ENCODE results near the gene RNASEH1. TPM values are rescaled to one million over a fixed set of nuclear protein-coding genes. Genes with fewer than 3 reads are reported as not detected.
"Not testable (repeated sequence)": the region's sequence is repeated elsewhere in the genome, so short reads cannot be mapped to it uniquely, and the experiment has no call there.

RNASEH1 gene
- total and polyA plus RNA-seq, 3 experiments from 2014 or later: 34.4 to 38.1 (median 36.5) TPM

DNA sequence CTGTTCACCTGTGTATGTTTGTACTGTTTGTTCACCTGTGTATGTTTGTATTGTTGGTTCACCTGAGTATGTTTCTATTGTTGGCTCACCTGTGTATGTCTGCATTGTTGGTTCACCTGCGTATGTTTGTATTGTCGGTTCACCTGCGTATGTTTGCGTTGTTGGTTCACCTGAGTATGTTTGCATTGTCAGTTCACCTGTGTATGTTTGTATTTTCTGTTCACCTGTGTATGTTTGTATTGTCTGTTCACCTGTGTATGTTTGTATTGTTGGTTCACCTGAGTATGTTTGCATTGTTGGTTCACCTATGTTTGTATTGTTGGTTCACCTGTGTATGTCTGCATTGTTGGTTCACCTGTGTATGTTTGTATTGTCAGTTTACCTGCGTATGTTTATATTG lies 53.4 kb downstream of the RNASEH1 start:
- H3K4me1 Mint-ChIP-seq: peaks cover 0 to 2% (median 0%) of the 10 kb centered on the region in 3 donors
- ChIA-PET CTCF (interaction anchor here (1.4 to 1.7 kb wide), 2 partner anchors 9 to 43 kb away, joined by 3 to 4 read pairs; no protein-coding TSS in a partner anchor), POLR2A (no interaction called here)
- no peaks in the 10 kb centered on the region for H3K9me3 ChIP-seq (ENCODE audit: low read length)
- H3K27ac ChIP-seq (ENCODE audit: low read depth, low read length): no peak overlapping the region
- H3K4me3 ChIP-seq (ENCODE audit: low read length): no peak overlapping the region
- no peaks in the 10 kb centered on the region for H3K27me3 ChIP-seq (ENCODE audit: insufficient read depth, low read length, poor library complexity, severe bottlenecking)
- H3K36me3 ChIP-seq (ENCODE audit: insufficient read depth, low read length): peaks cover 13% of the 10 kb centered on the region
- no peak for DNase-seq
- H3K4me1 ChIP-seq (ENCODE audit: insufficient read depth, low read length): no peaks in the 10 kb centered on the region
- no peaks in the 10 kb centered on the region for H3K27me3 Mint-ChIP-seq
- H3K36me3 Mint-ChIP-seq: peaks cover 28 to 75% (median 43%) of the 10 kb centered on the region in 3 donors
- no peak overlapping the region for H3K4me3 Mint-ChIP-seq
- peaks cover 0 to 6% (median 4%) of the 10 kb centered on the region in 5 donors for H3K9me3 Mint-ChIP-seq
- H3K27ac Mint-ChIP-seq: no peak overlapping the region

- peaks cover 0 to 2% (median 0%) of the 10 kb centered on the region in 3 donors for H3K4me1 Mint-ChIP-seq
- ChIA-PET CTCF (no interaction called here), POLR2A (no interaction called here)
- H3K36me3 Mint-ChIP-seq: peaks cover 32 to 81% (median 37%) of the 10 kb centered on the region in 3 donors
- Histone ChIP-seq H3K4me1 (ENCODE audit: insufficient read depth, low read length) (no peaks in the 10 kb centered on the region), H3K36me3 (ENCODE audit: insufficient read depth, low read length) (peaks cover 13% of the 10 kb centered on the region), H3K27ac (ENCODE audit: low read depth, low read length) (no peak overlapping the region), H3K4me3 (ENCODE audit: low read length) (no peak overlapping the region), H3K9me3 (ENCODE audit: low read length) (no peaks in the 10 kb centered on the region), H3K27me3 (ENCODE audit: insufficient read depth, low read length, poor library complexity, severe bottlenecking) (no peaks in the 10 kb centered on the region)
- H3K4me3 Mint-ChIP-seq: no peak overlapping the region
- no peak for DNase-seq
- no peak overlapping the region for H3K27ac Mint-ChIP-seq
- H3K9me3 Mint-ChIP-seq: peaks cover 0 to 5% (median 4%) of the 10 kb centered on the region in 5 donors
- no peaks in the 10 kb centered on the region for H3K27me3 Mint-ChIP-seq
Observed at GRCh38 chr2:3503483-3503882, 54.6 kb downstream of the RNASEH1 start.

DNA sequence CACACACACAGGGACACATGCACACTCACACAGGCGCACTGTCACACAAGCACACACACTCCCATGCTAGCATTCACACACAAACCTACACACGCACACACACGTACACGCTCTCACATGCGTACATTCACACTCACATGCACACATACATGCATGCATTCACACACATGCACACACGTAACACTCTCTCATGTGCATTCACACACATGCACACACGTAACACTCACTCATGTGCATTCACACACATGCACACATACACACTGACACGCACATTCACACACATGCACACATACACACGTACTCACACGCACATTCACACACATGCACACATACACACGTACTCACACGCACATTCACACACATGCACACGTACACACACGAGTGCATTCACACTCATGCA lies 55.1 kb downstream of the RNASEH1 start:
- H3K27me3 Mint-ChIP-seq: no peaks in the 10 kb centered on the region
- H3K4me1 Mint-ChIP-seq: peaks cover 0 to 2% (median 0%) of the 10 kb centered on the region in 3 donors
- peaks cover 31 to 83% (median 39%) of the 10 kb centered on the region in 3 donors for H3K36me3 Mint-ChIP-seq
- DNase-seq: no peak
- H3K9me3 ChIP-seq (ENCODE audit: low read length): no peaks in the 10 kb centered on the region
- no peak overlapping the region for H3K4me3 Mint-ChIP-seq
- peaks cover 0 to 4% (median 2%) of the 10 kb centered on the region in 5 donors for H3K9me3 Mint-ChIP-seq
- peak overlapping the region in 1 of 8 donors; percentile 70 for H3K27ac Mint-ChIP-seq
- no peak overlapping the region for H3K27ac ChIP-seq (ENCODE audit: low read depth, low read length)
- H3K36me3 ChIP-seq (ENCODE audit: insufficient read depth, low read length): peaks cover 13% of the 10 kb centered on the region
- no peaks in the 10 kb centered on the region for H3K4me1 ChIP-seq (ENCODE audit: insufficient read depth, low read length)
- no peak overlapping the region for H3K4me3 ChIP-seq (ENCODE audit: low read length)
- POLR2A ChIA-PET: no interaction called here
- CTCF ChIA-PET: no interaction called here
- H3K27me3 ChIP-seq (ENCODE audit: insufficient read depth, low read length, poor library complexity, severe bottlenecking): no peaks in the 10 kb centered on the region

DNA sequence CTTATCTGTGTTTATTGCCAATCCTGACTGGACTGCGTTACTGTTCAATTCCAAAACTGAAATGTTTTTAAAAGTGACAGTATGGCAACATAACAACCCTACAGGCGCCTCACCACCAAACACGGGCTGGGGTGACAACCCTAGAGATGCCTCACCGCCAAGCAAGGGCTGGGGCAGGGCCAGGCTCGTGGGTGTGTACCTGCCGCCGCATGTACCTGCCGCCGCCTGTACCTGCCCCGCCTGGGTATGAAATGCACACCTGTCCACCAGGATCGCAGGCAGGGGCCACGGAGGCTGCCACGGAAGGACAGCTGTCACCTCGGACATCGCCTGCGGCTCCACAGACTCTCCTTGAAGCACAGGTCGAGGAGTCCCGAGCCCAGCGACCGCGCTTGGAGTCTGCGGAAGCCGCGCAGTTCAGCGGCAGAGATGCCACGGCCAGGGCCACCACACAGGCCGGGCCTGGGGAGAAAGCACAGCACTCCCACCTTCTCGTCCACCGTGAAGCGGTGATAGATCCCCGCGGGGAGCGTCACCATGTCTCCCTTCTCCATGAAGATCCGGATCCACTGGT lies 57.7 kb downstream of the RNASEH1 start:
- H3K9me3 ChIP-seq (ENCODE audit: low read length): no peaks in the 10 kb centered on the region
- H3K27me3 Mint-ChIP-seq: no peaks in the 10 kb centered on the region
- H3K4me3 ChIP-seq (ENCODE audit: low read length): no peak overlapping the region
- H3K4me3 Mint-ChIP-seq: no peak overlapping the region
- no peaks in the 10 kb centered on the region for H3K27me3 ChIP-seq (ENCODE audit: insufficient read depth, low read length, poor library complexity, severe bottlenecking)
- H3K36me3 Mint-ChIP-seq: peaks cover 23 to 85% (median 33%) of the 10 kb centered on the region in 3 donors
- H3K27ac ChIP-seq (ENCODE audit: low read depth, low read length): no peak overlapping the region
- H3K4me1 ChIP-seq (ENCODE audit: insufficient read depth, low read length): no peaks in the 10 kb centered on the region
- H3K9me3 Mint-ChIP-seq: no peaks in the 10 kb centered on the region
- H3K36me3 ChIP-seq (ENCODE audit: insufficient read depth, low read length): peaks cover 17% of the 10 kb centered on the region
- peaks cover 0 to 2% (median 0%) of the 10 kb centered on the region in 3 donors for H3K4me1 Mint-ChIP-seq
- CTCF ChIA-PET: no interaction called here
- H3K27ac Mint-ChIP-seq: no peak overlapping the region
- DNase-seq: no peak
- POLR2A ChIA-PET: no interaction called here

DNA sequence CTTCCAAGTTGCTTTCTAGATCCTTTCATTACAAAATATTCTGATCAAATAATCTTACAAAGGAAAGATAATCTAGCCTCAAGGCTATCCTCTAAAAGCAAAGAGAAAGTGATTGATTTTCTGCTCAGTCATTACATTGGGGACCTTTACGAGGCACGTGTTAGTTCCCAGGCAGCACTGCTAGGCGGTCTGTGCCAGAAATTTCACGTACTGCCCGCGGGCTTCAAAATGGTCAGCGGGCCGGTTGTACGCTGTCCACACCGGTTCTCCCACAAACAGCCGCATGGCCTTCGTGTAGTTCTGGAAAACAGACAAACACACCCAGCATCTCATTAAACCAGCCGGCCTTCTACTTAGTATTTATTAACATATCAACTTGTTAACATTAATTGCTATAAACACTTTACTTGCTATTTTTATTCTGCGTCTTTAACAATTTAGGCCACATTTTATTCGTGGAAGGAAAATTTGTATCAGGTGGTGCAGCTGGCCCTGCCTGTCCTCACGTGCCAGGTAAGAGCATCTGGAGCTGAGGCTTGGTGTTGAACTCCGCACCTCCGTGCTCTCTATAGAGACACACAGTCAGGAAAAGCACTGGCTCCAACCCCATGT lies 59.2 kb downstream of the RNASEH1 start:
- ChIA-PET CTCF (interaction anchor here (1.3 kb wide), 1 partner anchor 75 kb away, joined by 3 read pairs; no protein-coding TSS in a partner anchor), POLR2A (no interaction called here)
- H3K27me3 Mint-ChIP-seq: no peaks in the 10 kb centered on the region
- H3K4me3 Mint-ChIP-seq: no peak overlapping the region
- peaks cover 7% of the 10 kb centered on the region for H3K36me3 ChIP-seq (ENCODE audit: insufficient read depth, low read length)
- H3K27ac Mint-ChIP-seq: no peak overlapping the region
- H3K4me1 ChIP-seq (ENCODE audit: insufficient read depth, low read length): no peaks in the 10 kb centered on the region
- H3K27me3 ChIP-seq (ENCODE audit: insufficient read depth, low read length, poor library complexity, severe bottlenecking): no peaks in the 10 kb centered on the region
- no peaks in the 10 kb centered on the region for H3K9me3 ChIP-seq (ENCODE audit: low read length)
- H3K9me3 Mint-ChIP-seq: no peaks in the 10 kb centered on the region
- no peak for DNase-seq
- peaks cover 0 to 2% (median 0%) of the 10 kb centered on the region in 3 donors for H3K4me1 Mint-ChIP-seq
- H3K27ac ChIP-seq (ENCODE audit: low read depth, low read length): no peak overlapping the region
- no peak overlapping the region for H3K4me3 ChIP-seq (ENCODE audit: low read length)
- peaks cover 16 to 72% (median 30%) of the 10 kb centered on the region in 3 donors for H3K36me3 Mint-ChIP-seq

GRCh38 chr2:3496708-3497080 lies 61.4 kb downstream of the RNASEH1 start:
- H3K4me3 Mint-ChIP-seq; H3K9me3 Mint-ChIP-seq; DNase-seq; CTCF ChIA-PET; H3K4me3 ChIP-seq (ENCODE audit: low read length); POLR2A ChIA-PET; H3K4me1 Mint-ChIP-seq; H3K27ac Mint-ChIP-seq; H3K27me3 ChIP-seq (ENCODE audit: insufficient read depth, low read length, poor library complexity, severe bottlenecking); H3K36me3 ChIP-seq (ENCODE audit: insufficient read depth, low read length); H3K27me3 Mint-ChIP-seq; H3K4me1 ChIP-seq (ENCODE audit: insufficient read depth, low read length); H3K27ac ChIP-seq (ENCODE audit: low read depth, low read length); H3K9me3 ChIP-seq (ENCODE audit: low read length): not testable (repeated sequence)
- H3K36me3 Mint-ChIP-seq: peaks cover 12 to 54% (median 19%) of the 10 kb centered on the region in 3 donors

Other genes with a start within 250 kb of the RNASEH1 start
- 10 to 100 TPM; 41.6 to 43.9 TPM for gene EIPR1, start 180.5 kb downstream of the RNASEH1 start, total RNA-seq
- gene EIPR1, start 180.5 kb downstream of the RNASEH1 start, polyA plus RNA-seq: 39.2 TPM
- gene TRAPPC12, start 178.6 kb downstream of the RNASEH1 start, total RNA-seq: 10 to 100 TPM; 74.1 to 76.5 TPM
- 37.1 TPM for gene TRAPPC12, start 178.6 kb downstream of the RNASEH1 start, polyA plus RNA-seq
- 10 to 100 TPM; 33.0 to 35.3 TPM for gene ADI1, start 38.8 kb downstream of the RNASEH1 start, total RNA-seq
- 24.1 TPM for gene ADI1, start 38.8 kb downstream of the RNASEH1 start, polyA plus RNA-seq
- gene RPS7, start 16.9 kb upstream of the RNASEH1 start, total RNA-seq: 1,000 to 10,000 TPM; 1,423 to 1,459 TPM
- 1,173 TPM for gene RPS7, start 16.9 kb upstream of the RNASEH1 start, polyA plus RNA-seq
- gene COLEC11, start 36.8 kb upstream of the RNASEH1 start, total RNA-seq: under 1 TPM; 0.24 to 0.29 TPM
- gene COLEC11, start 36.8 kb upstream of the RNASEH1 start, polyA plus RNA-seq: not detected
- gene ALLC, start 99.9 kb upstream of the RNASEH1 start, total RNA-seq: not detected
- gene ALLC, start 99.9 kb upstream of the RNASEH1 start, polyA plus RNA-seq: not detected
- gene DCDC2C, start 145.2 kb upstream of the RNASEH1 start, total RNA-seq: not detected
- not detected for gene DCDC2C, start 145.2 kb upstream of the RNASEH1 start, polyA plus RNA-seq

All from CD8-positive, alpha-beta memory T cell (primary cell).